Bladder microvascular endothelial cell (primary cell): ENCODE measurements around the gene SLC35F4. TPM values are rescaled to one million over a fixed set of nuclear protein-coding genes. Genes with fewer than 3 reads are reported as not detected.

ENCODE experiments used
- total RNA-seq: library from RNA; depleted of rRNA; stranded (reverse); fragments of >200 nt; gene quantifications from 2 replicates; pipeline ENCODE4 v1.2.3, GENCODE V29; 2014

The SLC35F4 gene
- total RNA-seq, result not detected in 2 replicates

GRCh38 chr14:57865403-57866198 lies at the start of gene SLC35F4:
SLC35F4 (minus strand) TSS chr14:57866092.

